Measurements from ENCODE around the gene PIGQ. TPM values are rescaled to one million over a fixed set of nuclear protein-coding genes. Genes with fewer than 3 reads are reported as not detected.

The PIGQ gene
- total and polyA plus RNA-seq, 2 of the 13 experiments (the other 11 are each of a cell fraction or from before 2014, with no cell fraction given), result 7.7 to 19.7 TPM

DNA sequence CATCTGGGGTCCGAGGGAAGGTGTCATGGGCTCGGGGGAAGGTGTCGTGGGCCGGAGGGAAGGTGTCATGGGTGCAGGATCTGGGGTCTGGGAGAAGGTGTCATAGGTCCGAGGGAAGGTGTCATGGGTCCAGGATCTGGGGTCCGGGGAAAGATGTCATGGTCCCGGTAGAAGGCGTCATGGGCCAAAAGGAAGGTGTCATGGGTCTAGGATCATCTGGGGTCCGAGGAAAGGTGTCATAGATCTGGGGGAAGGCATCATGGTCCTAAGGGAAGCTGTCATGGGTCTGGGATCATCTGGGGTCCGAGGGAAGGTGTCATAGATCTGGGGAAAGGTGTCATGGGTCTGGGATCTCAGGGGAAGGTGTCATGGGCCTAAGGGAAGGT is 21.0 kb downstream of the PIGQ start:
- 0 out of 5 replicates have a peak, but pooled peaks cover 0 to 3% of the 10 kb centered on the region in 2 experiments for H3K36me3 ChIP-seq (replicated peaks in 1 of 2; ENCODE audit: control insufficient read depth in 1 of 2, insufficient read depth in 2 of 2, low read length in 2 of 2)
- ChIA-PET CTCF (ENCODE audit: low intra/inter-chr PET ratio, low total read pairs) (no interaction called here), POLR2A (no interaction called here)
- H3K27ac ChIP-seq (ENCODE audit: extremely low read length, insufficient read depth, low read length), result no peak overlapping the region
- peaks cover 59% of the 10 kb centered on the region for H3K4me1 ChIP-seq (ENCODE audit: insufficient read depth, low read length)
- H3K27me3 ChIP-seq (ENCODE audit: control insufficient read depth in 1 of 2, insufficient read depth in 2 of 2, low read length in 2 of 2), result no peaks in the 10 kb centered on the region
- peak overlapping the region; percentile 63 to 80 (median 80) for H3K4me3 ChIP-seq (replicated peaks in 1 of 3; ENCODE audit: insufficient read depth in 1 of 3, low read depth in 2 of 3, low read length in 3 of 3)
- 3% methylated on average over 10 of the region's 10 CpGs for WGBS (ENCODE audit: low lambda C conversion rate)
- in situ Hi-C loops (cut with HindIII; ENCODE audit: extremely low pct_ligation_motif_present, low pct_unique_long_range_greater_than_20kb), result no loop called here
- peaks cover 46% of the 10 kb centered on the region for H3K79me2 ChIP-seq (ENCODE audit: insufficient read depth, low read length)
- DNase-seq (ENCODE audit: low spot score) (no peak), ATAC-seq (no peak), FAIRE-seq (no peak)
- H2AFZ ChIP-seq (ENCODE audit: low read length), result no peak overlapping the region
- no TSS peak for BruUV-seq (replicated peaks)
- peak overlapping the region; percentile 82 for H3K9ac ChIP-seq (ENCODE audit: insufficient read depth, low read depth, low read length)
- TF ChIP-seq, protein P1, sequence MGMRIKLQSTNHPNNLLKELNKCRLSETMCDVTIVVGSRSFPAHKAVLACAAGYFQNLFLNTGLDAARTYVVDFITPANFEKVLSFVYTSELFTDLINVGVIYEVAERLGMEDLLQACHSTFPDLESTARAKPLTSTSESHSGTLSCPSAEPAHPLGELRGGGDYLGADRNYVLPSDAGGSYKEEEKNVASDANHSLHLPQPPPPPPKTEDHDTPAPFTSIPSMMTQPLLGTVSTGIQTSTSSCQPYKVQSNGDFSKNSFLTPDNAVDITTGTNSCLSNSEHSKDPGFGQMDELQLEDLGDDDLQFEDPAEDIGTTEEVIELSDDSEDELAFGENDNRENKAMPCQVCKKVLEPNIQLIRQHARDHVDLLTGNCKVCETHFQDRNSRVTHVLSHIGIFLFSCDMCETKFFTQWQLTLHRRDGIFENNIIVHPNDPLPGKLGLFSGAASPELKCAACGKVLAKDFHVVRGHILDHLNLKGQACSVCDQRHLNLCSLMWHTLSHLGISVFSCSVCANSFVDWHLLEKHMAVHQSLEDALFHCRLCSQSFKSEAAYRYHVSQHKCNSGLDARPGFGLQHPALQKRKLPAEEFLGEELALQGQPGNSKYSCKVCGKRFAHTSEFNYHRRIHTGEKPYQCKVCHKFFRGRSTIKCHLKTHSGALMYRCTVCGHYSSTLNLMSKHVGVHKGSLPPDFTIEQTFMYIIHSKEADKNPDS (CRISPR knock-in tag; IDR thresholded peaks at IDR 0.05), result no peak
- TF ChIP-seq KLF13 (CRISPR knock-in tag; IDR thresholded peaks at IDR 0.05) (no peak), CREB1 (IDR thresholded peaks at IDR 0.05) (peak; percentile 84), CREB1 (CRISPR knock-in tag; IDR thresholded peaks at IDR 0.05) (no peak), HDAC2 (CRISPR knock-in tag; IDR thresholded peaks at IDR 0.05) (no peak)
- H3K9me3 ChIP-seq (ENCODE audit: low read length), result no peaks in the 10 kb centered on the region
- intact Hi-C loops (cut with micrococcal nuclease; ENCODE audit: unreplicated experiment), result no loop called here
- H4K20me1 ChIP-seq (ENCODE audit: insufficient read depth, low read length), result peaks cover 14% of the 10 kb centered on the region; the same call in 1 of the 2 replicates
- peak overlapping the region; percentile 90 for H3K4me2 ChIP-seq (ENCODE audit: low read depth, low read length)

DNA sequence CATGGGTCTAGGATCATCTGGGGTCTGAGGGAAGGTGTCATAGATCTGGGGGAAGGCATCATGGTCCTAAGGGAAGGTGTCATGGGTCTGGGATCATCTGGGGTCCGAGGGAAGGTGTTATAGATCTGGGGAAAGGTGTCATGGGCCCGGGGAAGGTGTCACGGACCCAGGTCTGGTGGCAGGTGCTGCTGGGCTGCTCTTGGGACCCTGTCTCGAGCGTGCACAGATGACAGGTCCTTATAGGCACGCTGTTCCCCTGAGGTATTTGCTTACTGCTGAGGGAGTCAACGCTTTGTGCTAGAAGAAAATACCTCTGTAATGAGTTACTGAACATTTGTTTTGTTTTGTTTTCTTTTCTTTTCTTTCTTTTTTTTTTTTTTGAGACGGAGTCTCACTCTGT is 21.5 kb downstream of the PIGQ start:
- no peaks in the 10 kb centered on the region for H3K27me3 ChIP-seq (ENCODE audit: control insufficient read depth in 1 of 2, insufficient read depth in 2 of 2, low read length in 2 of 2)
- no peaks in the 10 kb centered on the region for H3K9me3 ChIP-seq (ENCODE audit: low read length)
- FAIRE-seq, result no peak
- peak overlapping the region; percentile 90 for H3K4me2 ChIP-seq (ENCODE audit: low read depth, low read length)
- H3K9ac ChIP-seq (ENCODE audit: insufficient read depth, low read depth, low read length), result peak overlapping the region; percentile 82
- H3K79me2 ChIP-seq (ENCODE audit: insufficient read depth, low read length), result peaks cover 46% of the 10 kb centered on the region
- in situ Hi-C loops (cut with HindIII; ENCODE audit: extremely low pct_ligation_motif_present, low pct_unique_long_range_greater_than_20kb) (no loop called here), intact Hi-C loops (cut with micrococcal nuclease; ENCODE audit: unreplicated experiment) (no loop called here)
- ChIA-PET CTCF (ENCODE audit: low intra/inter-chr PET ratio, low total read pairs) (no interaction called here), POLR2A (no interaction called here)
- no peak overlapping the region for H2AFZ ChIP-seq (ENCODE audit: low read length)
- DNase-seq (ENCODE audit: low spot score), result no peak
- H3K36me3 ChIP-seq (replicated peaks in 1 of 2; ENCODE audit: control insufficient read depth in 1 of 2, insufficient read depth in 2 of 2, low read length in 2 of 2), result 0 out of 5 replicates have a peak, but pooled peaks cover 1 to 4% of the 10 kb centered on the region in 2 experiments
- WGBS (ENCODE audit: low lambda C conversion rate), result 46% methylated on average over 8 of the region's 8 CpGs
- peak overlapping the region in 2 of 3 experiments; percentile 80; a peak in 4 of 6 replicates for H3K4me3 ChIP-seq (replicated peaks in 1 of 3; ENCODE audit: insufficient read depth in 1 of 3, low read depth in 2 of 3, low read length in 3 of 3)
- peaks cover 55% of the 10 kb centered on the region for H3K4me1 ChIP-seq (ENCODE audit: insufficient read depth, low read length)
- no TSS peak for BruUV-seq (replicated peaks)
- ATAC-seq, result no peak
- peaks cover 14% of the 10 kb centered on the region; the same call in 1 of the 2 replicates for H4K20me1 ChIP-seq (ENCODE audit: insufficient read depth, low read length)
- H3K27ac ChIP-seq (ENCODE audit: extremely low read length, insufficient read depth, low read length), result no peak overlapping the region
- TF ChIP-seq HNF4A (CRISPR knock-in tag; IDR thresholded peaks at IDR 0.05) (no peak), MLLT10 (CRISPR knock-in tag; IDR thresholded peaks at IDR 0.05) (no peak), YY1 (IDR thresholded peaks at IDR 0.05; ENCODE audit: insufficient read depth, insufficient replicate concordance, low read depth, low read length) (no peak), HNRNPLL (IDR thresholded peaks at IDR 0.05; ENCODE audit: low read depth, low read length, poor library complexity, severe bottlenecking) (no peak), PHF8 (CRISPR knock-in tag; IDR thresholded peaks at IDR 0.05) (no peak), MTF1 (CRISPR knock-in tag; IDR thresholded peaks at IDR 0.05) (no peak), KDM4B (CRISPR knock-in tag; IDR thresholded peaks at IDR 0.05) (no peak)
- TF ChIP-seq, protein P2, sequence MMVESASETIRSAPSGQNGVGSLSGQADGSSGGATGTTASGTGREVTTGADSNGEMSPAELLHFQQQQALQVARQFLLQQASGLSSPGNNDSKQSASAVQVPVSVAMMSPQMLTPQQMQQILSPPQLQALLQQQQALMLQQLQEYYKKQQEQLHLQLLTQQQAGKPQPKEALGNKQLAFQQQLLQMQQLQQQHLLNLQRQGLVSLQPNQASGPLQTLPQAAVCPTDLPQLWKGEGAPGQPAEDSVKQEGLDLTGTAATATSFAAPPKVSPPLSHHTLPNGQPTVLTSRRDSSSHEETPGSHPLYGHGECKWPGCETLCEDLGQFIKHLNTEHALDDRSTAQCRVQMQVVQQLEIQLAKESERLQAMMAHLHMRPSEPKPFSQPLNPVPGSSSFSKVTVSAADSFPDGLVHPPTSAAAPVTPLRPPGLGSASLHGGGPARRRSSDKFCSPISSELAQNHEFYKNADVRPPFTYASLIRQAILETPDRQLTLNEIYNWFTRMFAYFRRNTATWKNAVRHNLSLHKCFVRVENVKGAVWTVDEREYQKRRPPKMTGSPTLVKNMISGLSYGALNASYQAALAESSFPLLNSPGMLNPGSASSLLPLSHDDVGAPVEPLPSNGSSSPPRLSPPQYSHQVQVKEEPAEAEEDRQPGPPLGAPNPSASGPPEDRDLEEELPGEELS (CRISPR knock-in tag; IDR thresholded peaks at IDR 0.05), result no peak
- TF ChIP-seq, protein P3, sequence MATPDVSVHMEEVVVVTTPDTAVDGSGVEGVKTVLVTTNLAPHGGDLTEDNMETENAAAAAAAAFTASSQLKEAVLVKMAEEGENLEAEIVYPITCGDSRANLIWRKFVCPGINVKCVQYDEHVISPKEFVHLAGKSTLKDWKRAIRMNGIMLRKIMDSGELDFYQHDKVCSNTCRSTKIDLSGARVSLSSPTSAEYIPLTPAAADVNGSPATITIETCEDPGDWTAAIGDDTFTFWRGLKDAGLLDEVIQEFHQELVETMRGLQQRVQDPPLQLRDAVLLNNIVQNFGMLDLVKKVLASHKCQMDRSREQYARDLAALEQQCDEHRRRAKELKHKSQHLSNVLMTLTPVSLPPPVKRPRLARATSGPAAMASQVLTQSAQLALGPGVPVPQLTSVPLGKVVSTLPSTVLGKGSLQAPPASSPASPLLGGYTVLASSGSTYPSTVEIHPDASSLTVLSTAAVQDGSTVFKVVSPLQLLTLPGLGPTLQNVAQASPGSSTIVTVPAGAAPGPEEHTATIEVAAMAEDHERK (CRISPR knock-in tag; IDR thresholded peaks at IDR 0.05; ENCODE audit: low read depth), result no peak

Data from HepG2 (cell line).